DOHH2 (cell line): ENCODE data around the gene NUDT3.

Experiments used
- H3F3A ChIP-seq: fragments of 200-600 bp; sonication (generic), shearing (Covaris generic); 2 replicates; pipeline ENCODE4 v1.6.0; 2016; ENCODE audit warnings: antibody characterized with exemption, mild to moderate bottlenecking; ENCODE audit not compliant: control insufficient read depth, insufficient read depth
- H3K27ac ChIP-seq: fragments of 200-600 bp; sonication (generic); 2 replicates; pipeline ENCODE4 v1.5.1; 2014; ENCODE audit warnings: low read depth, mild to moderate bottlenecking, low read length, moderate library complexity
- H3K27me3 ChIP-seq: fragments of 200-600 bp; sonication (generic); 2 replicates; pipeline ENCODE4 v1.6.1; 2014; ENCODE audit warnings: mild to moderate bottlenecking, low read length, mixed read lengths; ENCODE audit not compliant: control insufficient read depth
- H3K36me3 ChIP-seq: fragments of 200-600 bp; sonication (generic); 2 replicates; pipeline ENCODE4 v1.6.1; 2014; ENCODE audit warnings: mild to moderate bottlenecking, low read length, moderate library complexity, mixed read lengths; ENCODE audit not compliant: control insufficient read depth
- H3K4me1 ChIP-seq: fragments of 200-600 bp; sonication (generic); 2 replicates; pipeline ENCODE4 v1.6.1; 2014; ENCODE audit warnings: mild to moderate bottlenecking, low read length, mixed read lengths; ENCODE audit not compliant: control insufficient read depth
- H3K4me2 ChIP-seq: fragments of 200-600 bp; sonication (generic); 2 replicates; pipeline ENCODE4 v1.6.0; 2014; ENCODE audit warnings: mild to moderate bottlenecking, low read length, moderate library complexity
- H3K4me3 ChIP-seq: fragments of 200-600 bp; sonication (generic); 2 replicates; pipeline ENCODE4 v1.5.1; 2014; ENCODE audit warnings: mild to moderate bottlenecking, low read length, mixed read lengths
- H3K79me2 ChIP-seq: fragments of 200-600 bp; sonication (generic); 2 replicates; pipeline ENCODE4 v1.6.1; 2014; ENCODE audit warnings: mild to moderate bottlenecking, low read length, mixed read lengths; ENCODE audit not compliant: control insufficient read depth
- H3K9me2 ChIP-seq: fragments of 200-600 bp; sonication (generic); replicated peaks from 2 replicates; pipeline ENCODE4 v1.6.1; 2014; ENCODE audit warnings: mild to moderate bottlenecking, low read length, mixed read lengths; ENCODE audit not compliant: control insufficient read depth
- H3K9me3 ChIP-seq: fragments of 200-600 bp; sonication (generic); 2 replicates; pipeline ENCODE4 v1.6.1; 2014; ENCODE audit warnings: antibody characterized with exemption, low read length, mixed read lengths; ENCODE audit not compliant: control insufficient read depth, insufficient read depth
- H4K20me1 ChIP-seq: fragments of 200-600 bp; sonication (generic); 2 replicates; pipeline ENCODE4 v1.6.0; 2014; ENCODE audit warnings: low read depth, mild to moderate bottlenecking, antibody characterized with exemption, low read length, moderate library complexity; ENCODE audit not compliant: control insufficient read depth, insufficient read depth
- CTCF ChIP-seq: fragments of 200-600 bp; sonication (generic); IDR thresholded peaks from one replicate; pipeline ENCODE4 v1.5.1; 2014; ENCODE audit warnings: antibody characterized with exemption, mild to moderate bottlenecking, low read depth, low read length; ENCODE audit not compliant: poor library complexity, severe bottlenecking
- EZH2phosphoT487 ChIP-seq: fragments of 200-600 bp; sonication (generic); IDR thresholded peaks from 2 replicates; pipeline ENCODE4 v1.6.1; 2017; ENCODE audit warnings: borderline replicate concordance, mild to moderate bottlenecking, antibody characterized with exemption, low read length, moderate library complexity, mixed read lengths

The NUDT3 gene

GRCh38 chr6:34350934-34351217, 41.6 kb downstream of the NUDT3 start:
- no peaks in the 10 kb centered on the region for H3K27me3 ChIP-seq
- H3K4me3 ChIP-seq = no peak overlapping the region
- no peak for TF ChIP-seq EZH2phosphoT487
- no peak for TF ChIP-seq CTCF
- no peak overlapping the region for H3K27ac ChIP-seq
- H3K9me3 ChIP-seq = no peaks in the 10 kb centered on the region
- H3K79me2 ChIP-seq = peaks cover 76% of the 10 kb centered on the region
- H3K9me2 ChIP-seq = no peaks in the 10 kb centered on the region
- no peaks in the 10 kb centered on the region for H3K36me3 ChIP-seq
- peaks cover 7% of the 10 kb centered on the region; the same call in 1 of the 2 replicates for H4K20me1 ChIP-seq
- H3K4me1 ChIP-seq = peaks cover 37% of the 10 kb centered on the region
- no peak overlapping the region for H3K4me2 ChIP-seq
- 0 out of 2 replicates have a peak, but pooled peaks cover 2% of the 10 kb centered on the region for H3F3A ChIP-seq

DNA sequence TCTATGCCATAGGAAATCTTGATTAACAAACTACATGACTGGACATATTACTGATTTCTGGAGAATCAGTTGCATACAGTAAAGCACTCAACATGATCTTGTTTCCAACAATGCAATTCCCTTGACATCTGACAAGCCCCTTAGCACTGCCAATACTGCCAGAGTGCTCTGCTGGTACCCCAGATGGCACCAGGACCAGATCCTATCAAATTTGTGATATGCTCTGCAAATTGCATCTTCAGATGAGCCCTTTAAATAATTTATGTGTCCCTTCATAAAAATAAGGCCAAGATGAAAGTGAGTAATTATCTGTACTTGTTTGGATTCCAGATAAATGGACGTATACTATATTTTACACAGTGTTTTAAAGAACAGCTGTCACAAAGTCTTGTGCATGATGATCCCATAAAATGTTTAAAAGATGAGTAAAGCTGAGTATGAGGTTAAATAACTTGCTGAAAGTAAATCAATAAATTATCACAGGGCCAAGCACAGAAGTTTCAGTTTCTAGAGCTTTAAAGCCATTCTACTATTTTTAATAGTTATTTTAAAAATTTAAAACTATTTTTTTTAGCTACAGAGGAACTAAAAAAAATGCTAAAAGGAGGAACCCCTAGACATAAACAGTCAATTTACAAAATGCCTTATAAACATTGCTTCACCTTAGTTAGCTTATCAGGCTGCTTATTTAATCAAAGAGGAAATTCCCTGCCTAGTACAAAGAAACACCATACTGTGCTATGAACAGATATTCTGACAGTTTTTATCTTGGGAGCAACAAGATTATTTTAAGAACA, 42.1 kb downstream of the NUDT3 start:
- H3K4me1 ChIP-seq = peaks cover 37% of the 10 kb centered on the region
- H3K9me3 ChIP-seq = no peaks in the 10 kb centered on the region
- 0 out of 2 replicates have a peak, but pooled peaks cover 2% of the 10 kb centered on the region for H3F3A ChIP-seq
- TF ChIP-seq CTCF (no peak), EZH2phosphoT487 (no peak)
- no peaks in the 10 kb centered on the region for H3K9me2 ChIP-seq
- H3K79me2 ChIP-seq = peaks cover 78% of the 10 kb centered on the region
- no peaks in the 10 kb centered on the region for H3K27me3 ChIP-seq
- no peak overlapping the region for H3K4me2 ChIP-seq
- H4K20me1 ChIP-seq = peaks cover 7% of the 10 kb centered on the region; the same call in 1 of the 2 replicates
- H3K36me3 ChIP-seq = no peaks in the 10 kb centered on the region
- no peak overlapping the region for H3K4me3 ChIP-seq
- no peak overlapping the region for H3K27ac ChIP-seq

DNA sequence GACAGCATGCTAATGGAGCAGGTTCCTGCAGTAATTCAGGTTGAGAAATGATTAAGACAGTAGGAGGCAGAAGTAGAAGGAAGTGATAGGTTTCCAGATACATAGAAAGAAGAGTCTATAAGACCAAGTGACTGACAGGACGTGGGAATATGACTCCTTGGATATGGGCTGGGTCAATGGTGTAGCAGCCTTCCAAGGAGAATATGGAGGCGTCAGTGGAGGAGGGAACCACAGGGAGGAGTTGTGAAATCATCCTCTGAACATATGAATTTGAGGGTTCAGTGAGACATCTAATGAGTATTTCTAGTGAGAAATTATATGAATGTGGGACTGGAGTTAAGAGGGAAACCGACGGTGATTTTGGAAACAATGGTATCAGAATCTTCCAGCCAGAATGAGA, 43.3 kb downstream of the NUDT3 start:
- H3K4me3 ChIP-seq = no peak overlapping the region
- H3K79me2 ChIP-seq = peaks cover 83% of the 10 kb centered on the region
- H4K20me1 ChIP-seq = peaks cover 7% of the 10 kb centered on the region; the same call in 1 of the 2 replicates
- peaks cover 37% of the 10 kb centered on the region for H3K4me1 ChIP-seq
- H3K36me3 ChIP-seq = no peaks in the 10 kb centered on the region
- H3K27ac ChIP-seq = no peak overlapping the region
- H3K27me3 ChIP-seq = no peaks in the 10 kb centered on the region
- no peak for TF ChIP-seq CTCF
- no peak overlapping the region for H3K4me2 ChIP-seq
- H3F3A ChIP-seq = 0 out of 2 replicates have a peak, but pooled peaks cover 2% of the 10 kb centered on the region
- no peaks in the 10 kb centered on the region for H3K9me3 ChIP-seq
- H3K9me2 ChIP-seq = no peaks in the 10 kb centered on the region
